Heart left ventricle (tissue), 13 donors: ENCODE measurements around the gene PGC.

Experiments
- CTCF ChIP-seq, 12 donors: fragments of 200-600 bp; sonication (generic) in 4 of 12; IDR thresholded peaks; one replicate each; pipeline versions ENCODE4 v1.5.0 to v1.8.0; 2018 to 2022; ENCODE audit warnings: antibody characterized with exemption in 12 of 12, mild to moderate bottlenecking in 5 of 12
- POLR2A ChIP-seq, 2 donors: fragments of 450-650 bp; IDR thresholded peaks; one replicate each; pipeline ENCODE4 v1.6.1; 2017; ENCODE audit warnings: antibody characterized with exemption in 2 of 2, mild to moderate bottlenecking in 2 of 2, moderate library complexity in 2 of 2
- donor health status: ischemic (EF 13 %, LVEDD 7.1; RV severe dilation, severe dysfunction).
- donor health status: DM: no; HTN: yes; CAD: no.
- donor health status: DM: no; HTN: no; CAD: no.
- donor health status: ischemic (EF 25% LVEDD 6.9; RV normal size, moderate dysfunction).
- donor health status: ischemic (EF 25% LVEDD 5.7; RV mildly dilated, moderate dysfunction).
- donor health status: ischemic (EF 35%, LVEDD 5.7; RV mildly dilated, moderate dysfunction).
- donor health status: nonischemic (EF 11% LVEDD 7.7; RV severe dilation, severe dysfunction).
- donor health status: DM: yes; HTN: yes; CAD: no.
- donor health status: PGD.
- donor health status: ischemic (EF 29% LVEDD 5.4; RV normal size, mild dysfunction).
- donor health status: nonischemic (EF 23%, LVEDD 6.1; RV moderate dilation, normal function).

GRCh38 chr6:41735427-41736185, 11.6 kb downstream of the PGC start, which contains the start of gene TFEB:
- peak; percentile 82 to 100 (median 95) for TF ChIP-seq CTCF (IDR thresholded peaks at IDR 0.05)
- peak; percentile 28 to 52 for TF ChIP-seq POLR2A (IDR thresholded peaks at IDR 0.05)
